C4-2B (cell line): ENCODE measurements around the gene CD52.

Experiments
- H3K27ac ChIP-seq: fragments of 450-650 bp; 2 replicates; pipeline ENCODE4 v1.5.1; 2017
- CTCF ChIP-seq: fragments of 450-650 bp; conservative IDR thresholded peaks from 2 replicates; pipeline ENCODE4 v1.5.1; 2017; ENCODE audit warnings: mild to moderate bottlenecking
- ZFX ChIP-seq: fragments of 450-650 bp; IDR thresholded peaks from 2 replicates; pipeline ENCODE4 v1.6.1; 2017

Gene CD52

GRCh38 chr1:26351590-26352337, 34.0 kb downstream of the CD52 start:
- H3K27ac ChIP-seq = no peak overlapping the region
- no peak for TF ChIP-seq CTCF
- no peak for TF ChIP-seq ZFX

- H3K27ac ChIP-seq = no peak overlapping the region
- no peak for TF ChIP-seq ZFX
- no peak for TF ChIP-seq CTCF
Observed at GRCh38 chr1:26352338-26352679, 34.6 kb downstream of the CD52 start.

- TF ChIP-seq CTCF (no peak), ZFX (no peak)
- H3K27ac ChIP-seq = peak overlapping the region; percentile 41; the same call in 1 of the 2 replicates
Observed at GRCh38 chr1:26353210-26353859, 35.6 kb downstream of the CD52 start.

- H3K27ac ChIP-seq = peak within 1 kb of the TSS; percentile 41; the same call in 1 of the 2 replicates
- no peak for TF ChIP-seq ZFX
- no peak for TF ChIP-seq CTCF
Observed at GRCh38 chr1:26353976-26354820, 36.4 kb downstream of the CD52 start, which contains the start of gene CRYBG2. Gene CRYBG2, minus strand, starts transcription at chr1:26354130. Its CDS starts 7,473 bp downstream, at chr1:26346657.

- no peak for TF ChIP-seq CTCF
- no peak for TF ChIP-seq ZFX
- no peak overlapping the region for H3K27ac ChIP-seq
Observed at GRCh38 chr1:26354972-26355371, 37.2 kb downstream of the CD52 start.

- no peak for TF ChIP-seq CTCF
- TF ChIP-seq ZFX = no peak
- no peak overlapping the region for H3K27ac ChIP-seq
Observed at GRCh38 chr1:26356106-26356505, 38.3 kb downstream of the CD52 start.

GRCh38 chr1:26357121-26357602, 39.4 kb downstream of the CD52 start:
- no peak overlapping the region for H3K27ac ChIP-seq
- TF ChIP-seq ZFX (no peak), CTCF (no peak)
